HepG2 (cell line): ENCODE data around the gene ABHD17A. TPM values are rescaled to one million over a fixed set of nuclear protein-coding genes. Genes with fewer than 3 reads are reported as not detected.

Source experiments
- CSRNP2 ChIP-seq: sonication (generic); formaldehyde crosslinking; conservative IDR thresholded peaks from 2 replicates; pipeline ENCODE4 v1.8.0; 2022; ENCODE audit warnings: low read depth, missing genetic modification reagents
- HHEX ChIP-seq: IDR thresholded peaks from 2 replicates; pipeline ENCODE4 v1.6.1; 2016; ENCODE audit warnings: control low read depth
- IRX3 ChIP-seq: sonication (generic); formaldehyde crosslinking; IDR thresholded peaks from 2 replicates; pipeline ENCODE4 v1.8.1; 2023; ENCODE audit warnings: mild to moderate bottlenecking, low read depth, missing genetic modification reagents, borderline replicate concordance
- NFATC3 ChIP-seq: sonication (generic); formaldehyde crosslinking; IDR thresholded peaks from 2 replicates; pipeline ENCODE4 v1.5.1; 2020; ENCODE audit warnings: mild to moderate bottlenecking, missing genetic modification reagents
- ZMYM2 ChIP-seq: sonication (generic); formaldehyde crosslinking; IDR thresholded peaks from 2 replicates; pipeline ENCODE4 v1.8.0; 2022; ENCODE audit warnings: mild to moderate bottlenecking, missing genetic modification reagents
- ZNF10 ChIP-seq: sonication (generic); formaldehyde crosslinking; IDR thresholded peaks from 2 replicates; pipeline ENCODE4 v1.4.0; 2020; ENCODE audit warnings: mild to moderate bottlenecking, low read depth, missing genetic modification reagents, borderline replicate concordance
- ZNF160 ChIP-seq: sonication (generic); formaldehyde crosslinking; IDR thresholded peaks from 2 replicates; pipeline ENCODE4 v1.8.0; 2022; ENCODE audit warnings: mild to moderate bottlenecking, inconsistent platforms, missing genetic modification reagents
- ZNF501 ChIP-seq: sonication (generic); formaldehyde crosslinking; IDR thresholded peaks from 2 replicates; pipeline ENCODE4 v1.5.1; 2020; ENCODE audit warnings: mild to moderate bottlenecking, moderate library complexity, missing genetic modification reagents
- ZNF879 ChIP-seq: sonication (generic); formaldehyde crosslinking; IDR thresholded peaks from 2 replicates; pipeline ENCODE4 v1.8.1; 2023; ENCODE audit warnings: missing genetic modification reagents
- polyA plus RNA-seq, 8 experiments: library from polyadenylated mRNA; depleted of rRNA in 3 of 8; stranded (reverse) in 7 of 8; unstranded in 1 of 8; fragments of >200 nt; fragmentation: Illumina TruSeq in 4 of 8; extraction: Trizol in 4 of 8; gene quantifications; 2 replicates each; pipeline versions ENCODE4 v1.2.1 to v1.2.3, GENCODE V29; 2011 to 2016; ENCODE audit warnings: low read depth in 4 of 8, missing spikeins in 1 of 8, mixed read lengths in 1 of 8; ENCODE audit not compliant: insufficient read depth in 1 of 8
- total RNA-seq, 5 experiments: library from RNA; depleted of rRNA; stranded (reverse); fragments of >200 nt; fragmentation: Illumina TruSeq; extraction: Trizol; gene quantifications; 2 replicates each; pipeline ENCODE4 v1.2.3, GENCODE V29; 2016; ENCODE audit warnings: low read depth in 1 of 5
- TF ChIP-seq, protein P1 (sequence below): IDR thresholded peaks from 2 replicates; pipeline ENCODE4 v1.6.1; 2016; ENCODE audit warnings: low read depth, missing genetic modification reagents, missing compliant biosample characterization
- TF ChIP-seq, protein P2 (sequence below): sonication (generic); formaldehyde crosslinking; IDR thresholded peaks from 2 replicates; pipeline ENCODE4 v1.5.0; 2020; ENCODE audit warnings: mild to moderate bottlenecking, missing genetic modification reagents, borderline replicate concordance
- TF ChIP-seq, protein P3 (sequence below), 2 experiments: sonication (generic) in 1 of 2; formaldehyde crosslinking in 1 of 2; IDR thresholded peaks; 2 replicates each; pipeline versions ENCODE4 v1.5.1 to v1.6.1; 2011 to 2020; ENCODE audit warnings: borderline replicate concordance in 1 of 2, low read depth in 1 of 2, low read length in 1 of 2, mild to moderate bottlenecking in 1 of 2, missing genetic modification reagents in 1 of 2, moderate library complexity in 1 of 2

Gene ABHD17A
- total and polyA plus RNA-seq, 2 of the 13 experiments (the other 11 are each of a cell fraction or from before 2014, with no cell fraction given), result 27.7 to 40.8 TPM

DNA sequence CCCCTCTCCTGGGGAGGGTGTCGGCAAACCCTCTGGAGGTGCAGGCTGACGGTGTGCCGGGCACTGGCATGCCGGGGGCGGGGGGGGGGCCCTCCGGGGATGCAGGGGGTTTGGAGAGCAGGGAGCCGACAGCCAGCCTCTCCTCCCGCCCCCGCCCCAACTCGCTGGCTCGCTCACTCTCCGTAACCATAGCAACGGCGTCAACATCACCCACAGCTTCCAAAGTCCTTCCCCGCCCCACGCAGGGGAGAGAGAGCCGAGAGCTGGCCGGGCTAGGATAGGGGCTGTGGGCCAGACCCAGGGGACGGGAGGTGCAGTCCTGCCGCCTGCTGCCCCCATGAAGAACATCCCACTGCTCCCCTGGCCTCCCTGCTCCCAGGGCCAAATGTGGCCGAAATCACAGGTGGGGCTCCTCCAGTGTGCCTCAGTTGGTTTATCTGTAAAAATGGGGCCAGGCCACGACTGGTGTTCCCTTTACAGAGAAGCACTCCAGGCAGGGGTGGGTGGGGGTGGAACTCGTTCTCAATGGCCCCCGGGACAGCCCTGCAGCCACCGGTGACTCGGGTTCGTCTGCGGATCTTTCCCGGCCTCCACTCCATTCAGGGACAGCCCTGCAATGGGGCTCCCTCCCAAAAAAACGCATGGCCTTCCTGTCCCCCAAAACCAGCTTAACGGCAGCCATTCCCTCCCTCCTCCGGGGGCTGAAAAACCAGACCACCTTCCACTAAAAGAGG lies 25.1 kb downstream of the ABHD17A start (continued):
- TF ChIP-seq CSRNP2 (CRISPR knock-in tag) (no peak), ZNF501 (CRISPR knock-in tag) (0 out of 2 replicates have a peak, but pooled peaks have one; percentile 54), ZNF879 (no peak), ZMYM2 (CRISPR knock-in tag) (no peak), IRX3 (CRISPR knock-in tag) (no peak), ZNF10 (CRISPR knock-in tag) (no peak), HHEX (CRISPR knock-in tag) (no peak), NFATC3 (CRISPR knock-in tag) (no peak), ZNF160 (CRISPR knock-in tag) (no peak)
- TF ChIP-seq, protein P1, sequence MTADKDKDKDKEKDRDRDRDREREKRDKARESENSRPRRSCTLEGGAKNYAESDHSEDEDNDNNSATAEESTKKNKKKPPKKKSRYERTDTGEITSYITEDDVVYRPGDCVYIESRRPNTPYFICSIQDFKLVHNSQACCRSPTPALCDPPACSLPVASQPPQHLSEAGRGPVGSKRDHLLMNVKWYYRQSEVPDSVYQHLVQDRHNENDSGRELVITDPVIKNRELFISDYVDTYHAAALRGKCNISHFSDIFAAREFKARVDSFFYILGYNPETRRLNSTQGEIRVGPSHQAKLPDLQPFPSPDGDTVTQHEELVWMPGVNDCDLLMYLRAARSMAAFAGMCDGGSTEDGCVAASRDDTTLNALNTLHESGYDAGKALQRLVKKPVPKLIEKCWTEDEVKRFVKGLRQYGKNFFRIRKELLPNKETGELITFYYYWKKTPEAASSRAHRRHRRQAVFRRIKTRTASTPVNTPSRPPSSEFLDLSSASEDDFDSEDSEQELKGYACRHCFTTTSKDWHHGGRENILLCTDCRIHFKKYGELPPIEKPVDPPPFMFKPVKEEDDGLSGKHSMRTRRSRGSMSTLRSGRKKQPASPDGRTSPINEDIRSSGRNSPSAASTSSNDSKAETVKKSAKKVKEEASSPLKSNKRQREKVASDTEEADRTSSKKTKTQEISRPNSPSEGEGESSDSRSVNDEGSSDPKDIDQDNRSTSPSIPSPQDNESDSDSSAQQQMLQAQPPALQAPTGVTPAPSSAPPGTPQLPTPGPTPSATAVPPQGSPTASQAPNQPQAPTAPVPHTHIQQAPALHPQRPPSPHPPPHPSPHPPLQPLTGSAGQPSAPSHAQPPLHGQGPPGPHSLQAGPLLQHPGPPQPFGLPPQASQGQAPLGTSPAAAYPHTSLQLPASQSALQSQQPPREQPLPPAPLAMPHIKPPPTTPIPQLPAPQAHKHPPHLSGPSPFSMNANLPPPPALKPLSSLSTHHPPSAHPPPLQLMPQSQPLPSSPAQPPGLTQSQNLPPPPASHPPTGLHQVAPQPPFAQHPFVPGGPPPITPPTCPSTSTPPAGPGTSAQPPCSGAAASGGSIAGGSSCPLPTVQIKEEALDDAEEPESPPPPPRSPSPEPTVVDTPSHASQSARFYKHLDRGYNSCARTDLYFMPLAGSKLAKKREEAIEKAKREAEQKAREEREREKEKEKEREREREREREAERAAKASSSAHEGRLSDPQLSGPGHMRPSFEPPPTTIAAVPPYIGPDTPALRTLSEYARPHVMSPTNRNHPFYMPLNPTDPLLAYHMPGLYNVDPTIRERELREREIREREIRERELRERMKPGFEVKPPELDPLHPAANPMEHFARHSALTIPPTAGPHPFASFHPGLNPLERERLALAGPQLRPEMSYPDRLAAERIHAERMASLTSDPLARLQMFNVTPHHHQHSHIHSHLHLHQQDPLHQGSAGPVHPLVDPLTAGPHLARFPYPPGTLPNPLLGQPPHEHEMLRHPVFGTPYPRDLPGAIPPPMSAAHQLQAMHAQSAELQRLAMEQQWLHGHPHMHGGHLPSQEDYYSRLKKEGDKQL (CRISPR knock-in tag), result no peak
- TF ChIP-seq, protein P2, sequence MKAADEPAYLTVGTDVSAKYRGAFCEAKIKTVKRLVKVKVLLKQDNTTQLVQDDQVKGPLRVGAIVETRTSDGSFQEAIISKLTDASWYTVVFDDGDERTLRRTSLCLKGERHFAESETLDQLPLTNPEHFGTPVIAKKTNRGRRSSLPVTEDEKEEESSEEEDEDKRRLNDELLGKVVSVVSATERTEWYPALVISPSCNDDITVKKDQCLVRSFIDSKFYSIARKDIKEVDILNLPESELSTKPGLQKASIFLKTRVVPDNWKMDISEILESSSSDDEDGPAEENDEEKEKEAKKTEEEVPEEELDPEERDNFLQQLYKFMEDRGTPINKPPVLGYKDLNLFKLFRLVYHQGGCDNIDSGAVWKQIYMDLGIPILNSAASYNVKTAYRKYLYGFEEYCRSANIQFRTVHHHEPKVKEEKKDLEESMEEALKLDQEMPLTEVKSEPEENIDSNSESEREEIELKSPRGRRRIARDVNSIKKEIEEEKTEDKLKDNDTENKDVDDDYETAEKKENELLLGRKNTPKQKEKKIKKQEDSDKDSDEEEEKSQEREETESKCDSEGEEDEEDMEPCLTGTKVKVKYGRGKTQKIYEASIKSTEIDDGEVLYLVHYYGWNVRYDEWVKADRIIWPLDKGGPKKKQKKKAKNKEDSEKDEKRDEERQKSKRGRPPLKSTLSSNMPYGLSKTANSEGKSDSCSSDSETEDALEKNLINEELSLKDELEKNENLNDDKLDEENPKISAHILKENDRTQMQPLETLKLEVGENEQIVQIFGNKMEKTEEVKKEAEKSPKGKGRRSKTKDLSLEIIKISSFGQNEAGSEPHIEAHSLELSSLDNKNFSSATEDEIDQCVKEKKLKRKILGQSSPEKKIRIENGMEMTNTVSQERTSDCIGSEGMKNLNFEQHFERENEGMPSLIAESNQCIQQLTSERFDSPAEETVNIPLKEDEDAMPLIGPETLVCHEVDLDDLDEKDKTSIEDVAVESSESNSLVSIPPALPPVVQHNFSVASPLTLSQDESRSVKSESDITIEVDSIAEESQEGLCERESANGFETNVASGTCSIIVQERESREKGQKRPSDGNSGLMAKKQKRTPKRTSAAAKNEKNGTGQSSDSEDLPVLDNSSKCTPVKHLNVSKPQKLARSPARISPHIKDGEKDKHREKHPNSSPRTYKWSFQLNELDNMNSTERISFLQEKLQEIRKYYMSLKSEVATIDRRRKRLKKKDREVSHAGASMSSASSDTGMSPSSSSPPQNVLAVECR, result peak; percentile 87
- TF ChIP-seq, protein P3, sequence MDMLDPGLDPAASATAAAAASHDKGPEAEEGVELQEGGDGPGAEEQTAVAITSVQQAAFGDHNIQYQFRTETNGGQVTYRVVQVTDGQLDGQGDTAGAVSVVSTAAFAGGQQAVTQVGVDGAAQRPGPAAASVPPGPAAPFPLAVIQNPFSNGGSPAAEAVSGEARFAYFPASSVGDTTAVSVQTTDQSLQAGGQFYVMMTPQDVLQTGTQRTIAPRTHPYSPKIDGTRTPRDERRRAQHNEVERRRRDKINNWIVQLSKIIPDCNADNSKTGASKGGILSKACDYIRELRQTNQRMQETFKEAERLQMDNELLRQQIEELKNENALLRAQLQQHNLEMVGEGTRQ (IDR thresholded peaks at IDR 0.05; ENCODE audit: low read depth, low read length), result no peak
- TF ChIP-seq, protein P3 (CRISPR knock-in tag; IDR thresholded peaks at IDR 0.05; ENCODE audit: borderline replicate concordance), result no peak
